Aorta (tissue), 5 donors: ENCODE results near the gene RASA4B. TPM values are rescaled to one million over a fixed set of nuclear protein-coding genes. Genes with fewer than 3 reads are reported as not detected.
A peak's percentile ranks its signal among the peaks of the same experiment; 100 is the strongest.
"Not testable (repeated sequence)": the region's sequence is repeated elsewhere in the genome, so short reads cannot be mapped to it uniquely, and the experiment has no call there.

Experiments used
- ATAC-seq: fragments of 200-7000 bp; cut with Tn5 transposase; one replicate; pipeline ENCODE4 v1.9.1; 2022; ENCODE audit warnings: moderate library complexity; ENCODE audit not compliant: low FRiP score
- DNase-seq, 2 donors: peaks; one replicate each; pipeline ENCODE4 v3.0.0-alpha.2; 2020
- H3K27ac ChIP-seq, 2 donors: one replicate each; pipeline ENCODE4 v1.5.1; 2013; ENCODE audit warnings: low read length in 2 of 2, mild to moderate bottlenecking in 2 of 2, moderate library complexity in 2 of 2, control low read depth in 1 of 2, inconsistent platforms in 1 of 2, low read depth in 1 of 2
- H3K27me3 ChIP-seq, 2 donors: one replicate each; pipeline ENCODE4 v1.6.1; 2013; ENCODE audit warnings: control low read depth in 1 of 2, low read length in 1 of 2, mild to moderate bottlenecking in 1 of 2, moderate library complexity in 1 of 2; ENCODE audit not compliant: insufficient read depth in 2 of 2, control insufficient read depth in 1 of 2
- H3K36me3 ChIP-seq, 2 donors: one replicate each; pipeline ENCODE4 v1.6.1; 2013; ENCODE audit warnings: control low read depth in 1 of 2, low read length in 1 of 2, mild to moderate bottlenecking in 1 of 2; ENCODE audit not compliant: insufficient read depth in 2 of 2, control insufficient read depth in 1 of 2
- H3K4me1 ChIP-seq, 2 donors: one replicate each; pipeline ENCODE4 v1.6.1; 2013; ENCODE audit warnings: low read length in 2 of 2, control low read depth in 1 of 2, mild to moderate bottlenecking in 1 of 2, moderate library complexity in 1 of 2; ENCODE audit not compliant: insufficient read depth in 2 of 2, control insufficient read depth in 1 of 2
- H3K4me3 ChIP-seq, 2 donors: one replicate each; pipeline ENCODE4 v1.5.1; 2013; ENCODE audit warnings: low read length in 2 of 2, control low read depth in 1 of 2, mild to moderate bottlenecking in 1 of 2
- H3K9me3 ChIP-seq: one replicate; pipeline ENCODE4 v1.6.1; 2013; ENCODE audit warnings: mild to moderate bottlenecking, low read length; ENCODE audit not compliant: control insufficient read depth
- WGBS, 2 donors: extraction: QIAGEN DNeasy Blood & Tissue Kit; methylation state at CpG; one replicate each; pipeline ENCODE4 v1.1.7; 2013; 5-methylcytosine and 5-hydroxymethylcytosine counted together
- intact Hi-C, 2 donors: fragments of 100-400 bp; cut with DNase I; formaldehyde crosslinking; loops; one replicate each; pipeline versions ENCODE4 v1.14.2 to v1.15.0; 2022
- polyA plus RNA-seq, 2 donors: library from polyadenylated mRNA; stranded (reverse); fragments of 200-250 nt; gene quantifications; one replicate each; pipeline ENCODE4 v1.2.3, GENCODE V29; 2013
- total RNA-seq, 2 donors: library from RNA; stranded (reverse); fragmentation: NEBNext Ultra II Directional; extraction: Animal tissue kit (Norgen Biotek cat#: 25700); gene quantifications; one replicate each; pipeline ENCODE4 v1.2.1, GENCODE V29; 2021
- donor health status: healthy with polysubstance abuse.
- donor health status: Bipolar disorder and iron deficiency.
- donor health status: DM: no; HTN: no; CAD: no.
- donor health status: DM: no; HTN: no; CAD: no.
- donor health status: DM: yes; HTN: yes; CAD: no.

RASA4B gene
- total and polyA plus RNA-seq, 4 donors, result 14.4 to 81.9 (median 47.5) TPM

- H3K27ac ChIP-seq, H3K36me3 ChIP-seq, H3K4me1 ChIP-seq, H3K27me3 ChIP-seq, H3K9me3 ChIP-seq, intact Hi-C loops, DNase-seq, H3K4me3 ChIP-seq, ATAC-seq: not testable (repeated sequence)
- WGBS, 2 donors, result 93 to 95% methylated on average over 9 to 11 of the region's 16 CpGs
These were observed 19.3 kb downstream of the RASA4B start for GRCh38 chr7:102498321-102498720.

- peak in 1 of 2 donors; percentile 30 for DNase-seq
- H3K27ac ChIP-seq, result not testable (repeated sequence)
These were observed 20.3 kb downstream of the RASA4B start for GRCh38 chr7:102497308-102497707.

GRCh38 chr7:102496861-102497260 lies 20.7 kb downstream of the RASA4B start:
- ATAC-seq, H3K9me3 ChIP-seq, intact Hi-C loops, H3K27me3 ChIP-seq, H3K4me1 ChIP-seq, H3K27ac ChIP-seq, H3K36me3 ChIP-seq, H3K4me3 ChIP-seq: not testable (repeated sequence)
- DNase-seq, result peak in 1 of 2 donors; percentile 46
- WGBS, 2 donors, result 73 to 84% methylated on average over 3 of the region's 10 CpGs

More at GRCh38 chr7:102497308-102497707, 20.3 kb downstream of the RASA4B start:
- ATAC-seq, H3K4me1 ChIP-seq, intact Hi-C loops, H3K9me3 ChIP-seq, H3K27me3 ChIP-seq, H3K36me3 ChIP-seq, H3K4me3 ChIP-seq: not testable (repeated sequence)
- WGBS, 2 donors, result 73 to 88% methylated on average over 1 of the region's 5 CpGs

GRCh38 chr7:102494473-102495149 lies 23.0 kb downstream of the RASA4B start:
- peak; percentile 26 for ATAC-seq
- H3K4me3 ChIP-seq, H3K27ac ChIP-seq, H3K9me3 ChIP-seq, H3K4me1 ChIP-seq, intact Hi-C loops, H3K36me3 ChIP-seq, H3K27me3 ChIP-seq, DNase-seq: not testable (repeated sequence)
- no CpG with 5 or more reads among the region's 67 CpGs for WGBS, 2 donors

- H3K27ac ChIP-seq, H3K27me3 ChIP-seq, H3K9me3 ChIP-seq, H3K4me3 ChIP-seq, intact Hi-C loops, ATAC-seq, H3K36me3 ChIP-seq, DNase-seq, H3K4me1 ChIP-seq: not testable (repeated sequence)
- 73 to 80% methylated on average over 4 to 8 of the region's 15 CpGs for WGBS, 2 donors
These were observed 23.6 kb downstream of the RASA4B start for GRCh38 chr7:102494026-102494425.

- H3K36me3 ChIP-seq, intact Hi-C loops, H3K27me3 ChIP-seq, H3K9me3 ChIP-seq, H3K4me3 ChIP-seq, DNase-seq, H3K4me1 ChIP-seq, H3K27ac ChIP-seq: not testable (repeated sequence)
- no CpG with 5 or more reads among the region's 33 CpGs for WGBS, 2 donors
- peak; percentile 72 for ATAC-seq
These were observed 24.2 kb downstream of the RASA4B start for GRCh38 chr7:102493220-102493935.

- not testable (repeated sequence) for H3K27me3 ChIP-seq
- DNase-seq, result peak; percentile 44 to 84
These were observed 27.0 kb downstream of the RASA4B start for GRCh38 chr7:102490529-102491075.

GRCh38 chr7:102484317-102484716 lies 33.3 kb downstream of the RASA4B start:
- ATAC-seq, intact Hi-C loops, H3K4me3 ChIP-seq: not testable (repeated sequence)

More at GRCh38 chr7:102490529-102491075, 27.0 kb downstream of the RASA4B start:
- H3K4me3 ChIP-seq, H3K27ac ChIP-seq, H3K4me1 ChIP-seq, H3K36me3 ChIP-seq, H3K9me3 ChIP-seq, intact Hi-C loops: not testable (repeated sequence)
- peak; percentile 15 for ATAC-seq
- 85 to 92% methylated on average over 2 to 3 of the region's 12 CpGs for WGBS, 2 donors

More at GRCh38 chr7:102484317-102484716, 33.3 kb downstream of the RASA4B start:
- not testable (repeated sequence) for H3K36me3 ChIP-seq, H3K27ac ChIP-seq, DNase-seq, H3K4me1 ChIP-seq, H3K9me3 ChIP-seq, H3K27me3 ChIP-seq
- WGBS, 2 donors, result no CpG with 5 or more reads among the region's 5 CpGs
